ENCODE measurements around the gene ARFGAP1.
"Not testable (repeated sequence)": the region's sequence is repeated elsewhere in the genome, so short reads cannot be mapped to it uniquely, and the experiment has no call there.

ARFGAP1 gene

DNA sequence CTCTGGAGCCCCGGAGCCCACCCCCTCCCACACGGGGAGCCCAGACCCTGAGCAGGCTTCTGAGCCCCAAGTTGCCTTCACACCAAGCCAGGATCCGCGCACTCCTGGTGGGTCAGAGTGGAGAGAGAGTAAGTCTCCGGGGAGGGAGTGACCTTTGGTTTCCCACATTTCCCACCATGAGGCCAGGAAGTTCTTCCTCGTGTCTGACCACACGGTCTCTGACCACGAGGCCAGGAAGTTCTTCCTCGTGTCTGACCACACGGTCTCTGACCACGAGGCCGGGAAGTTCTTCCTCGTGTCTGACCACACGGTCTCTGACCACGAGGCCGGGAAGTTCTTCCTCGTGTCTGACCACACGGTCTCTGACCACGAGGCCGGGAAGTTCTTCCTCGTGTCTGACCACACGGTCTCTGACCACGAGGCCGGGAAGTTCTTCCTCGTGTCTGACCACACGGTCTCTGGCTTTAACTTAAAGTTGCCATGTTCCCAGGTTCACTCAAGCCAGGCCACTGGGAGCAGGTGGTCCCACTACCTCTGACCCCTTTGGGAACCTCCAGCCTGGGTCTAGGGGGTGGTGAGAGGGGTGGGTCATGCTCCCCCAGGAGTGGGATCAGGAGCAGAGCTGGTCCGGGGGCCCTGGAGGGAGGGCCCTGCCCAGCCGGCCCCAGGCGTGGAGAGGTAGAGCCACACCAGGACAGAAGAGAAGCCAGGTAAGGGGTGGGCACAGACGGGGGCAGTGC is 33.5 kb downstream of the ARFGAP1 start:
- in situ Hi-C loops (cut with MboI; ENCODE audit: low sequenced_read_pairs) = not testable (repeated sequence)

DNA sequence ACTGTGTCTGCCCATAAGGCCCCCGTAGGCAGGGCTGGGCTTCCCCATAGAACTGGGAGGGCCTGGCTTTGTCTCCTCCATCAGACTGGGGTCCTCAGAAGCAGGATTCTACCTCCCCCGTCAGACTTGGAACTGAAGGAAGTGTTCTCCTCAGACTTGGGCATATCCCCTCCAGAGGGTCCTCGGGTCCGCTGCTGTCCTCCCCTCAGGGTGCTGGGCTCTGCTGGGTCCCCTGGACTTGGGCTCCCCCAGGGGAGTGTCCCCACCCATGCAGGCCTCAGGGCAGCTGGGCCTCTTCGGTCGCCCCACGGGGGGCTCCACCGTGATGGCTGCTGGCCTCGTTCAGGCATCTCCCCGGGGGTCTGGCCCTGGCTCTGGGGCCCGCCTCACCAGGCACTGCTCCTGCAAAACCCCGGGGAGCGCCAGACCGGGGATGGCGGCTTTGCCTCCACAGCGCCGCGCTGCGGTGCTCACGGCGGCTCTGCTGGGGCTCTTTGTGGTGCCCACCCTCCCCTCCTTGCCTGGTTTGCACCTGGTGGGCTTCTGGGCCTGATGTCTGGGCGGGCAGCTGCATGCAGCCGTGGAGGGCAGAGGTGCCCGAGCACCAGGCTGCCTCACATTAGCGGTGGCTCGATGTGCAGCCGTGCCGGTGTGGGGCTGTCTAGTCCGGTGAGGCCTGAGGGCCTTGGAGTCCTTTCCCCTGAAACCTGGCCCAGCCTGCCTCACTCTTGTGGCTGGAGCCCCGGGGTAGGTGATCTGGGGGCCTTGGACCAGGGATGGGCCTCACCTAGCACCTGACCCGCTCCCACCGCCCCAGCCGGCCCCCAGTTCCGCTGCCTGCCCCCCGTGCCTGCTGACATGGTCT is 34.3 kb downstream of the ARFGAP1 start:
- in situ Hi-C loops (cut with MboI; ENCODE audit: low sequenced_read_pairs) = no loop called here

DNA sequence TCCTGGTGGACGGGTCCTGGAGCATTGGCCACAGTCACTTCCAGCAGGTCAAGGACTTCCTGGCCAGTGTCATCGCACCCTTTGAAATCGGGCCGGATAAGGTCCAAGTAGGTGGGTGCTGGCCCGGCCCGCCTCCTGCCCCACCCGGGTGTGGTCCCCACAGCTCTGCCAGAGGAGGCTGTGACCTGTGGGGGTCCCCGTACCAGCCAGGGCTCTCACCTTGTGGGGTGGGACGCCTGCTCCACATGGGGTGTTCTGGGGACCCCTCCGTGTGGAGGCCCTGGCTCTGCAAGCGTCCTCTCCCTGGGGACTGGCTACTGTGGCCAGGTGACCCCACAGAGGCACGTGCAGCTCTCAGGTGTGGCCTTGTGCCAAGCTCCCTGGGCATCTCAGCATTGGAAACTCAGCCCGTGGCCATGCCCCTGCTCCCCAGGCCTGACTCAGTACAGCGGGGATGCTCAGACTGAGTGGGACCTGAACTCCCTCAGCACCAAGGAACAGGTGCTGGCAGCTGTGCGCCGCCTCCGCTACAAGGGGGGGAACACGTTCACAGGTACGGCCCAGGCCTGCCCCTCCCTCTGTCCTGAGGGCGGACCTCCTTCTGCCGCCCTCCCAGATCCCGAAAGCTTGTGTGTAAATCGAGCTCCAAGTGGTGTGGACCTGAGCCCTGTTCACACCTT is 35.1 kb downstream of the ARFGAP1 start:
- in situ Hi-C loops (cut with MboI; ENCODE audit: low sequenced_read_pairs) = no loop called here

DNA sequence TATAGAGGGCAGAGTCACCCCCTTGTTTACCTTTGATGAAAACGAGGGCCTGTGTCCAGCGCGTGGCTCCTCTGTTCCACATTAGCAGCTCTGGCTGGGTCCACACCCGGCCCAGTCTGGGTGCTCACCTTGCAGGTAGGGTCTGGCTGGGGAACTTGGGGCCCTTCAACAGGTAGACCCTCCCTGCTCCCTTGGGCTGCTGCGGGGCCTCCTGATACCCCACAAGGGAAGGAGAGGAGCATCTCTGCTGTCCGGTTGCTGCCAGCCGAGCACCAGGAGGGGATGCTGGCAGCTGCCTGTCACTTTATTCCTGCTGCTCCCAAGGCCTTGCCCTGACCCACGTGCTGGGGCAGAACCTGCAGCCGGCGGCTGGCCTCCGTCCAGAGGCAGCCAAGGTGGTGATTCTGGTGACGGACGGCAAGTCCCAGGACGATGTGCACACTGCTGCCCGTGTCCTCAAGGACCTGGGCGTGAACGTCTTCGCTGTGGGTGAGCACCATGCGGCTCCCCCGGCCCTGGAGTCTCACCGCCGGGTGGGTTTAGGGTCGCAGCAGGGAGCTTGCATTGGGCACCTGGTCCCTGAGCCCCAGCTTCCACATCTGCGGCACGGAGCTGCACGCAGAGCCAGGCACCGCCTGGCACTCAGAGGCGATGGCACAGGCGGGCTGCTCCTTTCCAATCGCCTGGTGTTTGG is 35.8 kb downstream of the ARFGAP1 start:
- in situ Hi-C loops (cut with MboI; ENCODE audit: low sequenced_read_pairs) = no loop called here

DNA sequence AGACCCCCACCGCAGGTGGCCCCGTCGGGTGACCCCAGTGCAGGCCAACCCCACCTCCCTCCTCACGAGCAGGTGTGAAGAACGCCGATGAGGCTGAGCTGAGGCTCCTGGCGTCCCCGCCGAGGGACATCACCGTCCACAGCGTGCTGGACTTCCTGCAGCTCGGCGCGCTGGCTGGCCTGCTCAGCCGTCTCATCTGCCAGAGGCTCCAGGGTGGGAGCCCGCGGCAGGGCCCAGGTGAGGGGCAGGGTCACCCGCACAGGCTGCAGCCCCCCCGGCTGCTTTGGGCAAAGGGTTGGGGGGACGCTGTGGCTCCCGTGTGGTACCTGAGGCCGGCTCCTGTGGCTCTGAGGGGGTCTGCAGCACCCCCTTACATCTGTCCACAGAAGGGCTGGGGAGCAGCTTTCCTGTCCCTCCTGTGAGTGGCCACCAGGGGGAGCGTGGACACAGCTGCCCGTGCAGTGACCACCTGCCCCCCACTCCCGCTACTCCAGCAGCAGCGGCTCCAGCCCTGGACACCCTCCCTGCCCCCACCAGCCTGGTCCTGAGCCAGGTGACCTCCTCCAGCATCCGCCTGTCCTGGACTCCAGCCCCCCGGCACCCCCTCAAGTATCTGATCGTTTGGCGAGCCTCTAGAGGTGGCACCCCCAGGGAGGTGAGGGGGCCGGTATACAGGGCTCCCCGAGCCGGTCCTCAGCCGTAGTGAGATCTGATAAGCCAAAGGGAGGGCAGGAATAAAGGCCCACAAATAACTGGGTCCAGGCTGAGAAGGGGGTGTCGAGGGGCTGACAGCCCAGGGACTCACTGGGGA is 36.9 kb downstream of the ARFGAP1 start:
- in situ Hi-C loops (cut with MboI; ENCODE audit: low sequenced_read_pairs) = no loop called here

DNA sequence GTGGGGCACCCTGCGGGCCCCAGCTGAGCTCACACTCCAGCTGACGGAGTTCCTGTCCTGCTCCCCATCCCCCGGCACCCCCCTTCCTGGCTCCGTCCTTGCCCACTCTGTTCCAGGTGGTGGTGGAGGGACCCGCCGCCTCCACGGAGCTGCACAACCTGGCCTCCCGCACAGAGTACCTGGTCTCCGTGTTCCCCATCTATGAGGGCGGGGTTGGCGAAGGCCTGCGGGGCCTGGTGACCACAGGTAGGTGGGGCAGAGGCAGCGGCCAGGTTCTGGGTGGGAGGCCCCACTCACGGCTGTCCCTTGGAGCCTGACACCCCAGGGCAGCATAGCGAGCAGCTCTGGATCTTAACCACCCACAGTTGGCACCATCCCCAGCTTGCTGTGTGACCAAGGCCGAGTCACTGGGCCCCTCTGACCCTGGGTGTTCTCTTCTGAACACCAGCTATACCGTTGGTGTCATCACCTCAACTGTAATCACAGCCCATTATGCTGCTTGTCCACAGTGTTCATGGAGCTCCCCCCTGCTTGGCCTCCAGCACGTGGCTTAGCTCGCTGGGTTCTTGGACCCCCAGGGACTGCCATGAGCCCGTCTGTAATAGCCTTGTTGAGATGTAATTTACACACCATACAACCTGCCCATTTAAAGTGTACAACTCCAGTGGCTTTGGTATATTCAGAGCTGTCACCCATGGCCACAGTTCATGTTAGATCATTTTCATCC is 37.8 kb downstream of the ARFGAP1 start:
- in situ Hi-C loops (cut with MboI; ENCODE audit: low sequenced_read_pairs) = no loop called here

DNA sequence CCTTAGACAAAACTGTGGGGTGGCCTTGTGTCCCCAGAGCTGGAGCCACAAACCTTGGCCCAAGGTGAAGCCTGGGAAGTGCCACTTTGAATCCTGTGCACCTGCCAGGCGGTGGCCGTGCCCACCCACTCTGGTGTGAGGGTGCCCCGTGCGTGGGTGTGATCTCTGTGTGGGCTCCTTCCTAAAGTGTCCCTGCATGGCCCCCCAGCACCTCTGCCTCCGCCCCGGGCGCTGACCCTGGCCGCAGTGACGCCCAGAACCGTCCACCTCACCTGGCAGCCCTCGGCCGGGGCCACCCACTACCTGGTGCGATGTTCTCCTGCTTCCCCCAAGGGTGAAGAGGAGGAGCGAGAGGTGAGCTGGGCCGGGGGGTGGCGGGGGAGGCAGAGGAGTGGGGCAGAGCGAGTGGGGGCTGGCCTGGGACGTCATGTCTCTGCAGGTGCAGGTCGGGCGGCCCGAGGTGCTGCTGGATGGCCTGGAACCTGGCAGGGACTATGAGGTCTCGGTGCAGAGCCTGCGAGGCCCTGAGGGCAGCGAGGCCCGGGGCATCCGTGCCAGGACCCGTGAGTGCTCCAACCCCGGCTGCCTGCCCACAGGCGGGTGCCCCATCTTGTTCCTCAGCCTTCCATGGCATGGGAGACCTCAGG is 38.7 kb downstream of the ARFGAP1 start:
- in situ Hi-C loops (cut with MboI; ENCODE audit: low sequenced_read_pairs) = no loop called here

DNA sequence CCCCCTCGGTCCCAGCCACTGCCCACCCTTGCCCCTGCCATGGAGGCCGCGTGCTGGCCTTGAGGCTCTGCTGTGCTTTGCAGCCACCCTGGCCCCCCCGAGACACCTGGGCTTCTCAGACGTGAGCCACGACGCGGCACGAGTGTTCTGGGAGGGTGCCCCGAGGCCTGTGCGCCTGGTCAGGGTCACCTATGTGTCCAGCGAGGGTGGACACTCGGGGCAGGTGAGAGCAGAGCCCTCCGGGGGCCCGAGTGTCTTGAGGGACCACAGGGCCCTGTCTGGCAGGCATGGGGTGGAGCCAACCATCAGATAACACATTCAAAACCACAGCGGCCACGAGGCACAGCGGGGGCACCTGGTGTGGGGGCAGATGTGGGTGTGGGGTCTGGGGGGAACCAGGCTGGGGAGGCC is 39.2 kb downstream of the ARFGAP1 start:
- in situ Hi-C loops (cut with MboI; ENCODE audit: low sequenced_read_pairs) = no loop called here

DNA sequence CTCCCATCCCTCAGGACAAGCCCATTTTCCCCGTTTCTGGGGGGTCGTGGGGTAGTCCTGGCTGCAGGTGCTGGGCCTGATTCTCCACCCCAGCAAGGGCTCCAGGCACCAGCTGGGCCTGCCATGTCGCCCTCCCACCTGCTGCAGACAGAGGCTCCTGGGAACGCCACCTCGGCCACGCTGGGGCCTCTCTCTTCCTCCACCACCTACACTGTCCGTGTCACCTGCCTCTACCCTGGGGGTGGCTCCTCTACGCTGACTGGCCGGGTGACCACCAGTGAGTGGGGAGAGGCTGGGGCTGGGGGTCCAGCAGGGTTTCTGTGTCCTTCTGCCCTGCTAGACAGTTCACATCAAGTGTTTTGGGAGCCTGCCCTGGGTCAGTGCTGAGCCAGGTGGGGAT is 39.7 kb downstream of the ARFGAP1 start:
- in situ Hi-C loops (cut with MboI; ENCODE audit: low sequenced_read_pairs) = no loop called here

DNA sequence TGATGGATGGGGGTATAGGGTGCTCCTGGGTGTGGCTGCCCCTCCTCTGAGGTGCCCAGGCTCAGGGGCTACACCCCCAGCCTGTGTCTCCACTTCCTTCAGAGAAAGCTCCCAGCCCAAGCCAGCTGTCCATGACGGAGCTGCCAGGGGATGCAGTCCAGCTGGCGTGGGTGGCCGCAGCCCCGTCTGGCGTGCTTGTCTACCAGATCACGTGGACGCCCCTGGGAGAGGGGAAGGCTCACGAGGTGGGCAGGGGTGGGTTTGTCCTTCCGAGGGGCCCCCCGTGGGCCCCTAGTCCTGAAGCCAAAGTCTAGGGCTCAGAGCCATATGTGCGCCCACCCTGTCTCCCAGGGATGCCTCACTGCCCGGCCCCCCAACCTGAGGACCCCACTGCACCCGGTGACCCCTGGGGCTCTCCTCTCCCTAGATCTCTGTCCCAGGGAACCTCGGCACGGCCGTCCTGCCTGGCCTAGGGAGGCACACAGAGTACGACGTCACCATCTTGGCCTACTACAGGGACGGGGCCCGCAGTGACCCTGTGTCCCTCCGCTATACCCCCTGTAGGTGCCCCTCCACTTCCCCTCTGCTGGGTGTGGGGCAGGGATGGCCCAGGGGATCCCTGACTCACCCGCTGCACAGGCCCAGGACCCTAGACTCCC is 40.2 kb downstream of the ARFGAP1 start:
- in situ Hi-C loops (cut with MboI; ENCODE audit: low sequenced_read_pairs) = no loop called here

DNA sequence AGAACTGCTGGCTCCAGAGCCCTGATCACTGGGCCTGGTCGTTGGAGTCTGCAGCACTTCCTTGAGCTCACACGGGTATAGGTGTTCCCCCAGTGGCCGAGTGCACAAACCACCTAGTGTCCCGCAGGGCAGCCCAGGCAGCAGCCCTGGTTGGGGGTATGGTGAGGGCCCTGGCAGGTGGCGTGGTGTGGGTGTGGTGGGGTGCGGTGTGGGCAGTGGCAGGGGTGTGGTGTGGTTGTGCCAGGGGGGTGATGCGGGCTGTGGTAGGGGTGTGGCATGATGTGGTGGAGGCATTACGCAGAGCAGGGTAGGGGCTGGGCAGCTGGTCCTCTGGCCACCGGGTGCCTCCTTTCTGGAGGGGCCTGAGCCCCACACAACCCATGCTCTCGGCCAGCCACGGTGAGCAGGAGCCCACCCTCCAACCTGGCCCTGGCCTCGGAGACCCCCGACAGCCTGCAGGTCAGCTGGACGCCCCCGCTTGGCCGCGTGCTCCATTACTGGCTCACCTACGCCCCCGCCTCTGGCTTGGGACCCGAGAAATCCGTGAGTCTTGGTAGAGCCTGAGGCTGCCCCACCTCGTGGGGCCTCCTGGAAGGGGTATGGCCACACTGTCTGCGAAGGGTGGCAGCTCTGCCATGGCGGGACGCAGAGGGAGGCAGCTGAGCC is 40.9 kb downstream of the ARFGAP1 start:
- in situ Hi-C loops (cut with MboI; ENCODE audit: low sequenced_read_pairs) = no loop called here

DNA sequence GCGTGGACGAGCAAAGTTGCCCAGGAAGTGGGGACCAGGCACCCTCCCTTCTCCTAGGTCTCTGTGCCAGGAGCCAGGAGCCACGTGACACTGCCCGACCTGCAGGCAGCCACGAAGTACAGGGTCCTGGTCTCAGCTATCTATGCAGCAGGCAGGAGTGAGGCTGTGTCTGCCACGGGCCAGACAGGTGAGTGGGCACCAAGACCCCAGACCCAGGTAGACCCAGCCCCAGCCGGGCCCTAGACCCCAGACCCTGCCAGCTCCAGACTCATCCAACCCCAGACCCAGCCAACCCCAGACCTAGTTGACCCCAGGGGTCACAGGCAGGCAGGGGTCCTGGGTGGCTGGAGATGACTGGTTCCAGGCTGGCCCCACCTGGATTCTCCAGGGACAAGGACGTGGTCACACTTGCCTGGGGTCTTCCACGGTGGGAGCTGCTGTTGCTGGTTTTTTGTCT is 41.4 kb downstream of the ARFGAP1 start:
- in situ Hi-C loops (cut with MboI; ENCODE audit: low sequenced_read_pairs) = no loop called here

DNA sequence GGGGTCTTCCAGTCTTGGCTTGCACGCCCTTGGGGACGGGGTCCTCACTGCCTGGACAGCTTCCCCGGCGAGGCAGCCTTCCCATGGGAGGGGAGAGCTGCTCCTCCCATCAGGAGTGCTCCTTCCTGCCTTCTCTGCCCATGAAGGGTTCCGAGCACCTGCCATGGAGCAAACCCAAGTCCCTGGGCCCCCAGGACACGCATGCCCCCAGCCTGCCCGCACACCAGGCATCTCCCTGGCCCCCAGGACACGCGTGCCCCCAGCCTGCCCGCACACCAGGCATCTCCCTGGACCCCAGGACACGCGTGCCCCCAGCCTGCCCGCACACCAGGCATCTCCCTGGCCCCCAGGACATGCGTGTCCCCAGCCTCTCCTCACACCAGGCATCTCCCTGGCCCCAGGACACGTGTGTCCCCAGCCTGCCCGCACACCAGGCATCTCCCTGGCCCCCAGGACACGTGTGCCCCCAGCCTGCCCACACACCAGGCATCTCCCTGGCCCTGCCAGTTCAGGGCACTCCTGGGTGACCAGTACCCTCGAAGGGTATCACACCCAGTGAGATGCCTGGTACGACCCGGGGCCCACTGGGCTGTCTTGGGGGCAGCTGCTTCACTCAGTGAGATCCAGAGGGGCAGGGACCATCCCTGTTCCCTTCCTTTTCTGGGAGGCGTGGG is 42.1 kb downstream of the ARFGAP1 start:
- in situ Hi-C loops (cut with MboI; ENCODE audit: low sequenced_read_pairs) = no loop called here

DNA sequence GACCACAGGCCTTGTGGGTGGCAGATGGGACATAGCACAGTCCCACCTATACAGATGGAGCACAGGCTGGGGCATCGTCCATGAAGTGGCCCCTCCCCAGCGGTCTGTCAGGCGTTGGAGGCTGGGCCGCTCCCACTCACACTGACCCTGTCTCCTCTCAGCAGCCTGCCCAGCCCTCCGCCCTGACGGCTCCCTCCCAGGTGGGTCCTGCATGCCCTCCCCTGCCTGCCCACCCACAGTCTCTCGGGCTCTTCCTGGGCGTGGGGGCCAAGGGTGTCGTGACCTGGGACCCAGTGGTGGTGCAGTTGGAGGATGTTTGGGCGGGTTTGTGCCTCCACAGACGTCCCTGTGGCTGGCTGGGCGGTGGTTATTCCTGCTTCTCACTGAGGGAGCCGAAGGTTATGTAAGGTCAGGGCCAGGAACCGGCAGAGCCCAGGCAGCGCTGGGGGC is 42.7 kb downstream of the ARFGAP1 start:
- in situ Hi-C loops (cut with MboI; ENCODE audit: low sequenced_read_pairs) = no loop called here

DNA sequence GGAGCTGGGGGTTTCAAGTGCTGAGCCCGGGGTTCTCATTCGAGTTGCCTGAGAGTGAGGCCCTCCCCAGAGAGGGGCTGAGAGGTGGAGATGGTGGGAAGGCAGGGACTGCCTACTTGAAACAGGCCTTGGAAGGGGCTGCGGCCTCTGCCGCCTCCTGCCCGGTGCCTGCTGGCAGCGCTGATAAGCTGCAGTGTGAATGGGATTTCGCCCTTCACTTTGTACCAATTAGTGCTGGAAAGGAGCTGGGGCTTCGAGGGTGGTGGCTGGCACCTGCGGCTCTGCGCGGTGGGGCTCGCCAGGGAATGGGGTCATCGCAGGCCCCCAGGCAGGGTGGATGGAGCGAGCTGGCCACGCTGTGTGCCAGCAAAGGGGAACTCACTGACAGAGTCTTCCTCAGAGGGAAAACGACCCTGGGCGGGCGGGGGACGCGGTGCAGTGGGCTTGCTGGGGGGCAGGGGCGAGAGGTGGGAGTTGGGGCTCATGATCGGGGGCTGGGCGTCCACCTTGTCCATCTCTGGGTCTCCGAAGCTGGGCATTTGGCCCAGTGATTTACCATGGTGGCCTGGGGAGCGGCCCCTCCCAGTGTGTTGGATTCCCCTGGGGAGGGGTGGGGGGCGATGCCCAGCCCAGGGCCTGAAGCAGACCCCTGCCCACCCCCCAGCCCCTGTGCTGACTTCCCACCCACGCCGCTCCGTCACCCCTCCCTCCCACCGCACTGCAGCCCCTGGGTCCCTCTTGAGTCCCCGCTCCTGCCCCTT is 43.3 kb downstream of the ARFGAP1 start:
- in situ Hi-C loops (cut with MboI; ENCODE audit: low sequenced_read_pairs) = no loop called here

DNA sequence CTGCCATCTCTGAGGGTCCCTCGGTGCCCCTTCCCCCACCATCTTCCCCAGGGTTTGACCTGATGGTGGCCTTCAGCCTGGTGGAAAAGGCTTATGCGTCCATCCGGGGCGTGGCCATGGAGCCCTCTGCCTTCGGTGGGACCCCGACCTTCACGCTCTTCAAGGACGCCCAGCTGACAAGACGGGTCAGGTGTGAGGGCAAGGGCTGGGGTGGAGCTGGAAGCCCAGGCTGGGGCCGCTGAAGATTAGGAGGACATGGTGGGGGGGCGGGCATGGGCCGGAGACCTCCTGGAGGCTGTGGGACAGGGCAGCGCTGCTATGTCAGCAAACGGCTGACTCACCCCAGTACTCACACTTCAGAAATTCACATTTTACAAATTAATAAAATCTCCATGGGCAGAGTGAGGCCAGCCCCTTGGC is 43.9 kb downstream of the ARFGAP1 start:
- in situ Hi-C loops (cut with MboI; ENCODE audit: low sequenced_read_pairs) = no loop called here

DNA sequence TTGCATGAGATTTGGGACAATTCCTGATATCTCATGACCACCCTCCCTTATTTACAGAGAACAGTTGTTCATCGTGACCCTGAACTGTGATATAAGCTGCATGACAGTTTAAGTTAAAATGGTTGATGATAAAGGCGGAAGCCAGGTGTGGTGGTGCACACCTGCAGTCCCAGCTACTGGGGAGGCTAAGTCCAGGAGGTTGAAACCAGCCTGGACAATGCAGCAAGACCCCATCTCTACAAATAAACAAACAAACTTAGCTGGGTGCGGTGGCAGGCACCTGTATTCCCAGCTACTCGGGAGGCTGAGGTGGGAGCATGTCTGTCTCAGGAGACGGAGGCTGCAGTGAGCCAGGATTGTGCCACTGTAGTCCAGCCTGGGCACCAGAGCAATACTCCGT is 44.4 kb downstream of the ARFGAP1 start:
- in situ Hi-C loops (cut with MboI; ENCODE audit: low sequenced_read_pairs) = no loop called here
